Ovary (tissue), 9 donors: ENCODE results near the gene CRHR2. TPM values are rescaled to one million over a fixed set of nuclear protein-coding genes. Genes with fewer than 3 reads are reported as not detected.

ENCODE experiments used
- DNase-seq, 5 donors: peaks; one replicate each; pipeline ENCODE4 v3.0.0-alpha.2; 2019 to 2020
- H3K27ac ChIP-seq, 2 donors: fragments of 200-600 bp; one replicate each; pipeline versions ENCODE4 v1.5.1 to v1.8.0; 2019 to 2022
- H3K27me3 ChIP-seq: fragments of 200-600 bp; one replicate; pipeline ENCODE4 v1.8.0; 2022
- H3K36me3 ChIP-seq: fragments of 200-600 bp; sonication (generic); one replicate; pipeline ENCODE4 v1.5.1; 2019
- H3K4me1 ChIP-seq: one replicate; pipeline ENCODE4 v1.8.1; 2013; ENCODE audit warnings: mild to moderate bottlenecking, moderate library complexity; ENCODE audit not compliant: insufficient read depth
- H3K4me3 ChIP-seq: fragments of 200-600 bp; sonication (generic); one replicate; pipeline ENCODE4 v1.5.1; 2017
- H3K9me3 ChIP-seq, 2 donors: fragments of 200-600 bp in 1 of 2; sonication (generic) in 1 of 2; one replicate each; pipeline versions ENCODE4 v1.5.1 to v1.8.1; 2013 to 2019; ENCODE audit warnings: mild to moderate bottlenecking in 1 of 2, moderate library complexity in 1 of 2
- CTCF ChIP-seq, 3 donors: fragments of 450-650 bp in 2 of 3; fragments of 200-600 bp in 1 of 3; IDR thresholded peaks; one replicate each; pipeline versions ENCODE4 v1.5.1 to v1.8.0; 2016 to 2022; ENCODE audit warnings: antibody characterized with exemption in 3 of 3, mild to moderate bottlenecking in 1 of 3
- EP300 ChIP-seq: sonication (generic); formaldehyde crosslinking; IDR thresholded peaks from one replicate; pipeline ENCODE4 v1.6.1; 2017; ENCODE audit warnings: antibody characterized with exemption
- POLR2A ChIP-seq: fragments of 450-650 bp; IDR thresholded peaks from one replicate; pipeline ENCODE4 v1.6.1; 2017; ENCODE audit warnings: antibody characterized with exemption, mild to moderate bottlenecking, moderate library complexity
- WGBS, 3 donors: extraction: QIAGEN DNeasy Blood & Tissue Kit in 1 of 3; methylation state at CpG; one replicate each; pipeline versions ENCODE4 v1.1.5 to v1.1.7; 2013 to 2017; 5-methylcytosine and 5-hydroxymethylcytosine counted together
- intact Hi-C, 4 donors: fragments of 100-400 bp; cut with DNase I; formaldehyde crosslinking; loops; one replicate each; pipeline versions ENCODE4 v1.11.0 to v1.15.1; 2022 to 2023
- polyA plus RNA-seq, 2 donors: library from polyadenylated mRNA; stranded (reverse); fragments of 200-250 nt in 1 of 2; fragments of 350-450 nt in 1 of 2; fragmentation: Illumina TruSeq in 1 of 2; extraction: RNeasy Lipid Tissue Mini Kit (QIAGEN cat#74804) in 1 of 2; gene quantifications; one replicate each; pipeline ENCODE4 v1.2.3, GENCODE V29; 2013 to 2014
- total RNA-seq, 7 donors: library from RNA; depleted of rRNA in 2 of 7; stranded (reverse); fragments of >200 nt in 2 of 7; fragmentation: NEBNext Ultra II Directional in 3 of 7; extraction: Animal tissue kit (Norgen Biotek cat#: 25700) in 3 of 7; gene quantifications; one replicate each; pipeline versions ENCODE4 v1.1.0 to v1.2.4, GENCODE V29; 2016 to 2023
- donor health status: DM: no; HTN: no; CAD: no; lungs with moderate emphysema.
- donor health status: DM: no; HTN: no; CAD: no.
- donor health status: Bipolar disorder and iron deficiency.
- donor health status: DM: yes; HTN: yes; CAD: no.
- donor health status: DM: no; HTN: no; CAD: no.
- donor health status: DM: yes; HTN: yes; CAD: no.

CRHR2 gene
- total and polyA plus RNA-seq, 9 donors = 0.08 to 1.1 (median 0.77) TPM; not detected in 4

GRCh38 chr7:30706908-30707307, 24.7 kb upstream of the CRHR2 start:
- Histone ChIP-seq H3K27me3 (no peaks in the 10 kb centered on the region), H3K27ac (no peak overlapping the region), H3K4me3 (no peak overlapping the region), H3K36me3 (no peaks in the 10 kb centered on the region), H3K9me3 (no peaks in the 10 kb centered on the region), H3K4me1 (no peaks in the 10 kb centered on the region)
- WGBS, 3 donors = 84 to 90% (median 87%) methylated on average over 6 of the region's 6 CpGs
- intact Hi-C loops = no loop called here
- TF ChIP-seq POLR2A (no peak), CTCF (IDR thresholded peaks at IDR 0.05) (no peak), EP300 (no peak)
- no peak for DNase-seq

GRCh38 chr7:30706316-30706715, 24.1 kb upstream of the CRHR2 start:
- no peak for DNase-seq
- Histone ChIP-seq H3K27ac (no peak overlapping the region), H3K27me3 (no peaks in the 10 kb centered on the region), H3K4me3 (no peak overlapping the region), H3K9me3 (no peaks in the 10 kb centered on the region), H3K36me3 (no peaks in the 10 kb centered on the region), H3K4me1 (no peaks in the 10 kb centered on the region)
- intact Hi-C loops = no loop called here
- TF ChIP-seq POLR2A (no peak), EP300 (no peak), CTCF (IDR thresholded peaks at IDR 0.05) (no peak)
- 87 to 94% (median 91%) methylated on average over 6 of the region's 6 CpGs for WGBS, 3 donors

GRCh38 chr7:30705596-30705995, 23.3 kb upstream of the CRHR2 start:
- H3K4me1 ChIP-seq = no peaks in the 10 kb centered on the region
- TF ChIP-seq EP300 (no peak), CTCF (IDR thresholded peaks at IDR 0.05) (no peak), POLR2A (no peak)
- H3K27ac ChIP-seq = no peak overlapping the region
- no peaks in the 10 kb centered on the region for H3K9me3 ChIP-seq
- intact Hi-C loops = no loop called here
- H3K27me3 ChIP-seq = no peaks in the 10 kb centered on the region
- no peaks in the 10 kb centered on the region for H3K36me3 ChIP-seq
- DNase-seq = no peak
- WGBS, 3 donors = 83 to 89% (median 86%) methylated on average over 13 of the region's 13 CpGs
- no peak overlapping the region for H3K4me3 ChIP-seq

- no peaks in the 10 kb centered on the region for H3K9me3 ChIP-seq
- no peak overlapping the region for H3K4me3 ChIP-seq
- H3K4me1 ChIP-seq = no peaks in the 10 kb centered on the region
- intact Hi-C loops = no loop called here
- H3K36me3 ChIP-seq = no peaks in the 10 kb centered on the region
- WGBS, 3 donors = 79 to 87% (median 82%) methylated on average over 8 of the region's 8 CpGs
- TF ChIP-seq EP300 (no peak), CTCF (IDR thresholded peaks at IDR 0.05) (no peak), POLR2A (no peak)
- no peaks in the 10 kb centered on the region for H3K27me3 ChIP-seq
- DNase-seq = no peak
- H3K27ac ChIP-seq = no peak overlapping the region
Measured at GRCh38 chr7:30705008-30705407, 22.8 kb upstream of the CRHR2 start.

- no peak for DNase-seq
- Histone ChIP-seq H3K36me3 (no peaks in the 10 kb centered on the region), H3K9me3 (no peaks in the 10 kb centered on the region), H3K27ac (no peak overlapping the region), H3K4me3 (no peak overlapping the region), H3K4me1 (no peaks in the 10 kb centered on the region), H3K27me3 (no peaks in the 10 kb centered on the region)
- WGBS, 3 donors = 67 to 77% (median 73%) methylated on average over 4 of the region's 4 CpGs
- intact Hi-C loops = no loop called here
- TF ChIP-seq CTCF (IDR thresholded peaks at IDR 0.05) (no peak), EP300 (no peak), POLR2A (no peak)
Measured at GRCh38 chr7:30703756-30704155, 21.5 kb upstream of the CRHR2 start.
